Spleen (tissue), 7 donors: ENCODE data around the gene INHBE.

Experiments used
- CTCF ChIP-seq, 11 experiments: fragments of 200-600 bp in 7 of 11; fragments of 450-650 bp in 4 of 11; sonication (generic) in 4 of 11; IDR thresholded peaks in 8 of 11; conservative IDR thresholded peaks in 3 of 11; 1 replicate in 7 of 11; 2 replicates in 4 of 11; pipeline versions ENCODE4 v1.4.0 to v1.8.0; 2016 to 2021; ENCODE audit warnings: antibody characterized with exemption in 11 of 11, inconsistent platforms in 4 of 11, mild to moderate bottlenecking in 1 of 11
- POLR2A ChIP-seq, 3 donors: fragments of 450-650 bp; IDR thresholded peaks; one replicate each; pipeline ENCODE4 v1.5.1; 2017; ENCODE audit warnings: antibody characterized with exemption in 3 of 3, mild to moderate bottlenecking in 1 of 3
- donor health status: DM: no; HTN: no; CAD: no; lungs with moderate emphysema.
- donor health status: DM: no; HTN: no; CAD: no.
- donor health status: DM: no; HTN: no; CAD: no.

DNA sequence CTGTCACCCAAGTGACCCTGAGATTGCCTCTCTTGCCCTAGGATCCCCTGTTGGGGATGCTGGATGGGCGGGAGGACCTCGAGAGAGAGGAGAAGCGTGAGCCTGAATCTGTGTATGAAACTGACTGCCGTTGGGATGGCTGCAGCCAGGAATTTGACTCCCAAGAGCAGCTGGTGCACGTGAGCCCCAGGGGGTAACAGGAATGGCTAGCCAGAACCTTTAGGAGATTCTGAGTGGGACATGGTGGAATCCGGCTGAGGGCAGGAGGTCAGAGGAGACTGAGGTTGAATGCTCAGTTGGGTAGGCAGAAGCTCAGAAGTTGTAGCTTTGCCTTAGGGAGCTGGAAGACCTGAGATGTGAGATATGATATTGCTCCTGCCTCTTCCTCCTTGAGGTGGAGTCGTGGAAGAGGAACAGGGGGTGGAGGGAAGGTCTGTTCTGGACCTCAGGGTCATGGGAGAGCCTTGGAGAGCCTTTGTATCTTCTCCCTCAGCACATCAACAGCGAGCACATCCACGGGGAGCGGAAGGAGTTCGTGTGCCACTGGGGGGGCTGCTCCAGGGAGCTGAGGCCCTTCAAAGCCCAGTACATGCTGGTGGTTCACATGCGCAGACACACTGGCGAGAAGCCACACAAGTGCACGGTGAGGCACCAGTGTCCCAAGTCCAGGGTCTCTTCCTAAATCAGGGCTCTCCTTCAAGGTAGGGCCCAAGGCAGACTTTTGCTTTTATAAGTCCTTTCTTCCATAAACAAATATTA is 10.8 kb downstream of the INHBE start:
- TF ChIP-seq CTCF (IDR thresholded peaks at IDR 0.05 in 8 of 11, conservative IDR thresholded peaks at IDR 0.05 in 3 of 11) (no peak), POLR2A (IDR thresholded peaks at IDR 0.05) (no peak)
